ENCODE results near the gene ATP12A. TPM values are rescaled to one million over a fixed set of nuclear protein-coding genes. Genes with fewer than 3 reads are reported as not detected.
A peak's percentile ranks its signal among the peaks of the same experiment; 100 is the strongest.

ATP12A gene
- total RNA-seq: 0.14 TPM in 1 of 2 replicates, not detected in the other

DNA sequence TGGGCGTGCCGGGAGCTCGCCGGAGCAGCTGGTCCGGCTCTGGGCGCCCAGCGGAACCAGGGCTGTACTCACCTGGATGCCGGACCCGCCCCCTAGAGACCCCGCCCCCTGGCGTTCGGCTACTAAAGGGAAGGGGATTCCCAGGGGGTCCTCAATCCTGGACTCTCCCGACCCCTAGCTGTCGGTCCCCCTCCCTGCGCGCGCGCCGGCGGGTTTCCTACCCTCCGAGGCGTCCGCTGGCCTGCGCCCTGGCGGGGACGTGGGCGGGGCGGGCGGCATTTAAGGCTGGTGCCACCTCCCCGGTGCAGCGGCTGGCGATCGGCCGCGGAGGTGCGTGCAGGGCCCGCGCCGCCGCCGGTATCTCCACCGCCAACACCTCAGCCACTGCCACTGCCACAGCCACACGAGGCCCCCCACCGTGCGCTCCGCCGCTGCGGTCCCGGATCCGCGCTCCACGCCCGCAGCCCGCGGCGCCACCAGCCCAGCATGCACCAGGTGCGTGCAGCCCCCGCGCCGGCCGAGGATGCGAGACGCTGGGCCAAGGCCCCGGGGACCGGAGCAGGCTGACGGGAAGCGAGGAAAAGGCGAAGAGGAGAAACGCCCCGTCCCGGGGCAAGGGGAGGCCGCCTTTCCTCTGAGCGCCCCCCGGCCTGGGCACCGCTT lies at the start of gene ATP12A:
Gene ATP12A, plus strand, starts transcription at position 151 of the 663 bp plus-strand sequence. Its CDS starts 336 bp downstream, at position 487.
- TF ChIP-seq, protein P1, sequence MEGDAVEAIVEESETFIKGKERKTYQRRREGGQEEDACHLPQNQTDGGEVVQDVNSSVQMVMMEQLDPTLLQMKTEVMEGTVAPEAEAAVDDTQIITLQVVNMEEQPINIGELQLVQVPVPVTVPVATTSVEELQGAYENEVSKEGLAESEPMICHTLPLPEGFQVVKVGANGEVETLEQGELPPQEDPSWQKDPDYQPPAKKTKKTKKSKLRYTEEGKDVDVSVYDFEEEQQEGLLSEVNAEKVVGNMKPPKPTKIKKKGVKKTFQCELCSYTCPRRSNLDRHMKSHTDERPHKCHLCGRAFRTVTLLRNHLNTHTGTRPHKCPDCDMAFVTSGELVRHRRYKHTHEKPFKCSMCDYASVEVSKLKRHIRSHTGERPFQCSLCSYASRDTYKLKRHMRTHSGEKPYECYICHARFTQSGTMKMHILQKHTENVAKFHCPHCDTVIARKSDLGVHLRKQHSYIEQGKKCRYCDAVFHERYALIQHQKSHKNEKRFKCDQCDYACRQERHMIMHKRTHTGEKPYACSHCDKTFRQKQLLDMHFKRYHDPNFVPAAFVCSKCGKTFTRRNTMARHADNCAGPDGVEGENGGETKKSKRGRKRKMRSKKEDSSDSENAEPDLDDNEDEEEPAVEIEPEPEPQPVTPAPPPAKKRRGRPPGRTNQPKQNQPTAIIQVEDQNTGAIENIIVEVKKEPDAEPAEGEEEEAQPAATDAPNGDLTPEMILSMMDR (conservative IDR thresholded peaks at IDR 0.05; ENCODE audit: low read depth, low read length): no peak
- no peak for DNase-seq (ENCODE audit: low read depth)
- peak within 1 kb of the TSS; percentile 37 for H3K4me3 ChIP-seq (ENCODE audit: low read depth, low read length)

- TF ChIP-seq, protein P1 (conservative IDR thresholded peaks at IDR 0.05; ENCODE audit: low read depth, low read length): no peak
- no peak overlapping the region for H3K4me3 ChIP-seq (ENCODE audit: low read depth, low read length)
- DNase-seq (ENCODE audit: low read depth): no peak
These were observed 49.2 kb upstream of the ATP12A start for GRCh38 chr13:24630851-24631620.

DNA sequence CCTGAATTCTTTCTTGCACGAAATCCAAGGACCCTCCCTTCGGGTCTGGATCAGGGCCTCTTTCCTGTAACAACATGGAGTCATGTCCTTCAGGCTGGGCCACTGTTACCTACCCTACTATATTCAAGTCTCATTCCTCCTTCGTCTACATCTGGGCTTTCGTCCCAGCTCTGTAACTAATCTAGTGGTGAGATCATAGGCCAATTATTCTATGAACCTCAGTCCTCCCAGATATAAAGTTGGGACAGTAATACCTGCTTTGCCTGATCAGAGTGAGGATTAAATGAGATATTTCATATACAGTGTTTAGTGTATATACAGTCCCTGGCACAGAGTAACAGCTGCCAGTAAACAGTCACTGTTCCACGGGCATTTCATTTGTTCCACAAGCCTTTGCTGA lies 48.3 kb upstream of the ATP12A start:
- H3K4me3 ChIP-seq (ENCODE audit: low read depth, low read length): no peak overlapping the region
- TF ChIP-seq, protein P1 (conservative IDR thresholded peaks at IDR 0.05; ENCODE audit: low read depth, low read length): no peak
- DNase-seq (ENCODE audit: low read depth): no peak

DNA sequence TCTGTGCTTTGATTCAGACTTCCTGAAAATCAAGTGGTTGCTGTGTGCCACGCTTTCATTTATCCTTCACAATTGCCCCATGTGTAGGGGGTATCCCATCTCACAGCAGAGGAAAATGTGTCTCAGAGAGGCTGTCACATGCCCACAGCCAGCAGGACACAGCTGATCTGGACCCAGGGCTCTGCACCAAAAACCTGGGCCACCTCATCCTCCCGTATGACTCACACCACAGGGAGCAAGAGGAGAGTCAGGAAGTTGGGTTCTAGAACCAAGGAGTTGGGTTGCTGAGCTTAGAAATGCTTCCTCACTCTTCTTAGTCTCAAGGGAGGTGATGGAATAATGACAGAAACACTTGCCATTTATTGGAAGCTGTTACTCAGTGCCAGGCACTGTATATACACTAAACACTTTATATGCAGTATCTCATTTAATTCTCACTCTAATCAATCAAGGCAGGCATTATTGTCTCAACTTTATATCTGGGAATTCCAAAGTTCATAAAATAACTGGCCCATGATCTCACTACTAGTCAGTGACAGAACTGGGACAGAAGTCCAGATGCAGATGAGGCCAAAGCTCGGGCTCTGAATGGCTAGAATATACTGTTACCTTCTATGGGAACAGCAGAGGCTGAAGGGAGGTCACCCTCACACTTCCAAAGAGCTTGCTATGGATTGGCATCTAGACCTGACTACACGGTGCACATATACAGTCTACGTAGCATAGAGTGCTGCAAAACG lies 47.7 kb upstream of the ATP12A start:
- H3K4me3 ChIP-seq (ENCODE audit: low read depth, low read length): no peak overlapping the region
- no peak for DNase-seq (ENCODE audit: low read depth)
- TF ChIP-seq, protein P1 (conservative IDR thresholded peaks at IDR 0.05; ENCODE audit: low read depth, low read length): no peak

- TF ChIP-seq, protein P1 (conservative IDR thresholded peaks at IDR 0.05; ENCODE audit: low read depth, low read length): no peak
- DNase-seq (ENCODE audit: low read depth): no peak
- H3K4me3 ChIP-seq (ENCODE audit: low read depth, low read length): no peak overlapping the region
These were observed 43.4 kb upstream of the ATP12A start for GRCh38 chr13:24636776-24637175.

- TF ChIP-seq, protein P1 (conservative IDR thresholded peaks at IDR 0.05; ENCODE audit: low read depth, low read length): no peak
- no peak for DNase-seq (ENCODE audit: low read depth)
- no peak overlapping the region for H3K4me3 ChIP-seq (ENCODE audit: low read depth, low read length)
These were observed 42.1 kb upstream of the ATP12A start for GRCh38 chr13:24638096-24638495.

Data from epithelial cell of proximal tubule (primary cell).